Amniotic stem cell (primary cell): ENCODE results near the gene NEUROG1.

ENCODE experiments used
- DNase-seq: peaks from one replicate; lab custom pipeline; 2025; lab: John Stamatoyannopoulos, UW

The NEUROG1 gene

DNA sequence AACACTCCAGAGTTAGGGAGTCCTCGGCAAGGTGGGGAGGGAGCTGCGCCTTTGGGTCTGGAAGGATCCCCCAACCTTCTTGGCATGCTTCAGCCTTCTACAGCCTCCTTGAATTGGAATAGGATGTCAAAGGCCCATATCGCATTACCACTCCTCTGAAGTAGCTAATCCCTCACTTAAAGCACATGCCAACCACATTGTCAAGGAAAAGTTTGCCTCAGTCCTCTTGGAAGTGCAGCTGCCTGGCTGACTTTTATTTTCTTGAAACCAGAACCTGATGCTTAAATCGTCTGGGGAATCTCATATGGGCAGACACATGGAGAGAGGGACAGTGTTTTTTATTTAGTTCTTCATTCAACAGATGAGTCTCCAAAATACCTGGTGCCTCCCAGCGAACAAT, 28.6 kb upstream of the NEUROG1 start:
- no peak for DNase-seq

DNA sequence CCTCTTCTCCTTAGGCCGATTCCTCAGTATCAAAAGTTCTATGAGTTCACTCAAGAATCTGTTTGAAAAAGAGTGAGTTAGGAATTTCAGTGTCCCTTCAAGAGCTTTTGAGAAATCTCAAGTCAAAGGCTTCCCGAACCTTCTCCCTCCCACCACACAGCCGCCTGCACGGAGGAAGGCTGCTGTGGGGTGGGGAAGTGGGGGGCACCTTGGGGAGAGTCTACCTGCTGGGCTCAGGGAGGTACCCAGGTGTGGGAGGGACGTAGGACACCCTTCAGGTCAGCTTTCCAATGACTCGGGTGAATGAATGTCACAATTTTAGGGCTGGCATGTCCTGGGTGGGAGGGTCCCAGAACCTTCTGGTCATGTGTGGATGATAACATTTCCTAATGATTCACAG, 25.5 kb upstream of the NEUROG1 start:
- no peak for DNase-seq

DNA sequence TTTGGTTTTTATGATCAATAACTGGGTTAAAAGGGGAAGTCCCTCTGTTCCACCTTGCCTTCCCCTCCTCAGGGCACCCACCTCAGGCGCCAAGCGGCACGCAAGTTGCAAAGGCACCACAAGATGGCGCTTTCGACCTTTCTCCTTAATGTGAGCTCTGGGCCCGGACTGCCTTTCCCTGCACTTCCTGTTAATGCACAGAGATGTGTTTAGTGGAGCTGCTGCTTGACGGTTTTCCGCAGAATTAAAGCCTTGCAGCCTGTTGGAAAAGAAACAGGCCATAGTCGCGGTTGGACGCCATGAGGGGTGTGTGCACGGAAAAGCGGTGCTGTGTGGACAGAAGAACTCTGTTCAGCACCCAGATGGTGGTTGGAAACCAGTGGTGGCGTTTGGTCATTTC, 25.1 kb upstream of the NEUROG1 start:
- DNase-seq, result peak; percentile 46

DNA sequence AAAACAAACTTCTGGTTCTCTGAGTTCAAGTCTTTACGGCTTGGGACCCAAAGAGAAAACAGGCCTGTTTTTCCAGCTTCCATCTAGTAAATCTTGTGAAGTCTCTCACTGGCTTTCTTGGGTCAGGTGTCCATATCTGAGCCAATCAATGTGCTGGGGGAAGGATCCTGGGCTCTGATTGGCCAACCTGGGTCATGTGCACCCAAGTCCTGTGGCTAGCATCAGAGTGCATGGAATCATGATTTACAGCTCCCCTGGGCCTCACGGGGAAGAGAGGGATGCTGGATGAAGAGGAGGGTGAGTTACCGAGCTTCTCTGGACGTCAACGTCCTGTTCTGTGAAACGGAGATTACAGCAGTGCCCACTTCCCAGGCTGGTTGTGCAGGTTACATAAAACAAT, 23.6 kb upstream of the NEUROG1 start:
- DNase-seq, result no peak

DNA sequence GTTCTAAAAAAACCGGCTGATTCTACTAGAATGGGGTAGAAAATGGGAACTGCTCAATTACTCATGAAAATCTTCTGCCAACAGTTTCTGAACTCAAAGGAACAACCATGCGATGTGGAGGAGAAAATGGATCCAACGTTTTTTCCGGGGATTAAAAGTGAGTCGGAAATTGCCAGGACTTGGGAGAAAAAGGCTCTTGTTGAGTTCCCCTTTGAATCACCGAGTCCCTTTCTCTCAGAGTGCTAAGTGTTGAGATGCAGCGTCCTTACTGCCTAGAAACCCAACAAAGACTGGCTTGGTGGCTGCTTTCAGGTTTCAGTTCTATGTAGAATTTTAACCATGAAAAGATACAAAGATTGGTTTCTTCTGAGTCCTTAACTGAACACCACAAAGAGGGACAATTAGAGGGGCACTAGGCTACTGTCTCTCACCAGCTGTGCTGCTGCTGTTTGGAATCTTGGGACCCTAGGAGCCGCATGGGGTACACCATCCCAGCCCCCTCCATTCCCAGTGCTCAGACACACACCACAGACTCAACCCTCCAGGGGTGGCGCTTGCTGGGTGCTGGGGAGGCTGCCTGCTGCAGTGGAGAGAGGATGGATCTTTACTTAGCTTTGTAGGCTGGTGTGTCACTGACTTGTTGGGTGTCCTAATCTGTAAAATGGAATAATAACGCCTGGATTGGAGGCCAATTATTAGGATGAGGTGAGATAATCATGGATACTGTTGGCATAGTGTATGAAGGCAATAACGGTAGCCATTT, 21.5 kb upstream of the NEUROG1 start:
- no peak for DNase-seq

DNA sequence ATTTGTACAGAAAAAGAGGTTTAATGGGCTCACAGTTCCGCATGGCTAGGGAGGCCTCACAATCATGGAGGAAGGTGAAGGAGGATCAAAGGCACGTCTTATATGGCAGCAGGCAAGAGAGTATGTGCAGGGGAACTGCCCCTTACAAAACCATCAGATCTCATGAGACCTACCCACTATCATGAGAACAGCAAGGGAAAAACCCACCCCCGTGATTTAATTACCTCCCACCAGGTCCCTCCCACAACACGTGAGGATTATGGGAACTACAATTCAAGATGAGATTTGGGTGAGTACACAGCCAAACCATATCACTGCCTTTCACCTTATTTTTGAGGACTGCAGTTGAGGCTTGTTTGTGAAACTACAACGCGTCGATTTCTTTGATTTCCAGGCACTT, 20.9 kb upstream of the NEUROG1 start:
- DNase-seq, result no peak

DNA sequence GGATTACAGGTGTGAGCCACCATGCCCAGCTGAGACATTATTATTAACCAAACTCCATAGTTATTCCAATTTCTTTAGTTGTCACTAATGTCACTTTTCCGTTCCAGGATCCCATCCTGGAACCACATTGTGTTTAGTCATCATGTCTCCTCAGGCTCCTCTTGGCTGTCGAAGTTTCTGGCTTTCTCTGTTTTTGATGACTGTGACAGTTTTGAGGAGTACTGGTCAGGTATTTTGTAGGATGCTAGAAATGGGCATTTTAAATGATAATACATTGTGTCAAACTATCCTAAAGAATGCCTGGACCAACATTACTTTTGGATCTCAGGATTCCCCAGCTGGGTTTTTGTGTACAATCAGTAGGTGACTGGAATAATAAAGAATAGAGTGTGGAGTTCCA, 19.8 kb upstream of the NEUROG1 start:
- no peak for DNase-seq

DNA sequence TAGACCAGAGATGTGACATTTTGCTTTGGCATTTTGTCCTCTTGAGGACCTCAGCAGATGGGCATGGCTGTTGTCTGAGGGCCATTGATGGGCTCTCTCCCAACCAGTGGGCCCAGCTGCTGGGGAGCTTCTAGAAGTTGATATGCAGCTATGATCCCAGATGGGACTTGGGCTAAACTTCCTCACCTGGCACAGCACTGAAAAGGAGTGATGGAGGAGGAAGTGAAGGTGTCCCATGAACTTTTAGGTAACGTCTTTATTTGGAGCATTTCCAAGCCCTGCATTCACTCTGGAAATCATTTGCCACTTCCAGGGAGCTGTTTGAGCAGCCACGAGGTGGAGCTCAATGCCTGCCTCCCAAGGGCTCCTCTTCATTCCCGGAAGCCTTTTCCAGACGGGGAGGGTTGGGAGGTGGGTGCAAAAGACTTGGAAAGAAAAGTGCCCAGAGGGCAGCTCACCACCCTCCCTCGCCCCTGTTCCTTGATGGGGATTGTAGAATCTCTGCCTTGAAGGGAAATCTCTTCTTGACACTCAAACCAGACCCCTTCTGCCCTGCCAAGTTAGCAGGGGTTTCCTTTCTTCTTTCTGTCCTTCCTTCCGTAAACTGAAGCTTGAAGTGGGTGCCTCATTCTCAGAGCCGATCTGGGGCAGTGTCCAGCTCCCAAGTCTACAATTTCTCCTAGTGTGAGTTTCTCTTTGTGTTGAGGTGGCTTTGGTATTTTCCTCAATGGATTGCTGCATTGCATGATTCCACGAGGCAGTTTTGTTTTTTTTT, 18.1 kb upstream of the NEUROG1 start:
- no peak for DNase-seq

DNA sequence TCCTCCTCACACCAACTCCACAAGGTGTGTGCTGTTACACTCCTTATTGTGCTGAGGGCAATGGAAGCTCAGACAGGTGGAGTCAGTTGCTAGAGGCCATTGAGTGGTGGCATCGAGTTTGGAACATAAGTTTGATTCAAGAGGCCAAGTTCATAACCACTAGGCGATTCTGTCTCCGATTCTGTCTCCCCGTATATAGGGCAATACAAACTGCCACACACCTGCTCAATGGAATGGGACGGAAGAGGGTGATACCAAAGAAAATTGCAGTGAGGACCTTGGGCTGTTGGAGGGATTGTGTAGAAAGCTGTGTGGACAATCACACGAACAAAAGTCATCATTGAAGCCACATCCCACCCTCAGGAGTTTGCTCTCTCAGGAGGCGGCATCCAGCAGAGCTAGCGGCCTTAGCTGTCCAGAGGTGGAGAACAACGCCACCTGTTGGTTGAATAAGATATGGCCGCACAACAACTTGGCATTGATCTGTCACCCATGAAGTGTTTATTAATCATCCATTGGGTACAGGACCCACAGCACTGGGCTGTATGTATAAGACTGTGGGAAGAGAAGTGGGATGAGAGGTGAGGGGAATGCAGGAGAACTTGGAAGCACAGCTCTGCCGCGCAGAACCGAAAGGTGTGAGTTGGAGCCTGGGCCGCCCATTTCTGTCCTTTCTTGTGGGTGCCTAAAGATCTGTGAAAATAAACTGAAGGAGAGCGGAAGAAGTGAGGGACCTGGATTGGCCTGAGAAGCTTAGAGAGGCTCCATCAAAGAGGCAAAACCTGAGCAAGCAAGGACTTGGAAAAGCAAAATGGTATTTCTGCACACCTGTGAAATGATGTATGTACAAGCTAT, 16.1 kb upstream of the NEUROG1 start:
- peak; percentile 44 for DNase-seq

DNA sequence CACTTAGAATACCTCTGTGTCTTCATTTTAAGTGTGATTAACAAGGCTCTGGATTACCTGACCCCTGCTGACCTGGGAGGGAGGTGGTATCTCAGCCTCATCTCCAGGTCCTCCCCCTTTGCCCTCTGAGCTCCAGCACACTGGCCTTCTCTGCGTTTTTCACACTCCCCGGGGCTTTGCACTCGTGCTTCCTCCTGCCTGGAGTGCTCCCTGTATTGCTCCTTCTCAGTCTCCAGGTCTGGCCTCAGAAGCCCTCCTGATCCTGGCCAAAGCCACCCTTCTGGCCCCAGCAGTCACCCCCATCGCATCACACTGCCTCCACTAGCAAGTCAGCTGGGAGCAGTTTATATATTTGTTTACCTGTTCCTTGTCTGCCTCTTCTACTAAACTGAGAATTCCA, 13.6 kb upstream of the NEUROG1 start:
- no peak for DNase-seq

DNA sequence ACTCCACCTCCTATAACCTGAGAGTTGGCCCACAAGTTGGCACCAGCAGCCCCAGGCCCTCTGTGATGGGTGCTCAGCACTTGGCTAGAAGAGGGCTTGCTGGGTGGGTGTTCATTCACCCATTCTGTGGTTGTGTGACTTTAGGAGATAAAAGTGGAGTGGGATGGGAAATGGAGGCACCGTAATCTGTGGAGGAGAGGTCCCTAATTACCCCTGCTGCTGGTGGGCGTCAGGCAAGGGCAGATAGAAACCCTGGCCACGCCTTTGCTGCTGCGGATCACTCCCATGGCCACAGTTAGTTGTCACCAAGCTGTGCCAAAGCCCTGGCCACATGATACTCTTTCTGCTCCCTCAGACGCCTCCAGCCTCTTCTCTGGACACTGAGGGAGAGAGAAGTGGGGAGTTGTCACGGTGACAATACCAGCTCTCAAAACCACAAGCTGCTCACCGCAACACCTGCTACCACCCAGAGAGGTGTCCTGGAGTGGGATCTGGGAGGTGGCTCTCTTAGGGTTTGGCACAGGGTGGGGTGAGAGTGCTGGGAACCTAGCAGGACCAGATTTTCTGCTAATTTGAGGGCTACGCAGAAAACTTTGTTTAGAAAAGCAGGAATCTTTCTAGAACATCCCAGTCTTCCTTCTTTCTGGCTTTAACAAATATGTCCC, 12.0 kb upstream of the NEUROG1 start:
- no peak for DNase-seq

DNA sequence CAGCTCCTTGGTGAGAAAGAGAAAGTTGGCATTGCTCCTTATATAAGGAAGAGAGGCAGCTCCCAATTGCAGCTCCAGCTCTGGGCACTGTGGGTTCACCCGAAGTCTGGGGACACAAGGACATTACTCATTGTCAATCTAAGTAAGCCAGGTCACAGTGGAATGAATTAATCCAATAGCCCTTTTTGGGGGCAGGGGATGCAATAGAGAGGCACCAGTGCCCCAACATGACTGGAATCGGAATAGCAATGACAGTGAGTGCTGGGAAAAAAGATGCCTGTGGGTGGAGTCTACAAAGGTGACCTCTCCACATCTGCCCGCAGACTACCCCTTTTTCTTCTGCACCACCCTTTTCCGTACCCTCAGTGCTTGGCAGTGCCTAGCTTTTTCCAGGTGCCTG, 11.1 kb upstream of the NEUROG1 start:
- DNase-seq, result no peak

DNA sequence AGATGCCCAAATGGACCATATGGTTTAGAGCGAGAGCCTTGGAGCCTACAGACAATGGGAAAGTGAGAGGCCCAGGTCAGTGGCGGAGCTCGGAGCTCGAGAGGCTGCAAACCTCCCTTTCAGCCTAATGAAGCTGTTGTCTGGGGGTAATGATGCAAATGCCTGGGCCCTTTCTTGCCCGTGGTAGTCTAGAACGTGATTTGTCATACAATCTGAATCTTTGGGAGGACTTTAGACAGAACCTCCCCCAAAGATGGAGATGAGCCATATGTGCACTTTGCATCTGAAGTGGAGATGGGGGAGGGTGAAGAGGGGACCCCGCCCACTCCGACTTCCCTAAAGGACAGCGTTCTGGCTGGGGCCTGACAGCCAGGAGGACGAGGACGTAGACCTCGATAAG, 10.3 kb upstream of the NEUROG1 start:
- DNase-seq, result no peak

DNA sequence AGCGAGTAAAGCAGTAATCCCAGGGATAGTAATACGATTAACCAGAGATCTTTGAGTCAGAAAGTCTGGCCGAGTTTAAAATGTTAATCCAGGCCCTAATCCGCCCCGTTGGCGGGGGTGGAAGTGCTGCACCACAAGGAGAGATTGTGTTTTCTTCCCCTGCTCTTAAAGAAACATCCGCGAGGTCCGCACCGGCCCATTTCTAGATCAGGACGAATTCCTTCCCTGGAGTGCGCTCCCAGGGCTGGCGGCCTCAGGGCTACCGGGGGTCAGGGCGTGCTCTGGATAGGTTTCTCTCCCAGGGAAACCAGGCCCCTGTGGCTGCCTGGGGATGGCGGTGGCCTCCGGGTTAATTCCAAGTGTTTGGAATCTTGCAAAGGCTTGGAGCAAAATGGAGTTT, 9.3 kb upstream of the NEUROG1 start:
- no peak for DNase-seq

DNA sequence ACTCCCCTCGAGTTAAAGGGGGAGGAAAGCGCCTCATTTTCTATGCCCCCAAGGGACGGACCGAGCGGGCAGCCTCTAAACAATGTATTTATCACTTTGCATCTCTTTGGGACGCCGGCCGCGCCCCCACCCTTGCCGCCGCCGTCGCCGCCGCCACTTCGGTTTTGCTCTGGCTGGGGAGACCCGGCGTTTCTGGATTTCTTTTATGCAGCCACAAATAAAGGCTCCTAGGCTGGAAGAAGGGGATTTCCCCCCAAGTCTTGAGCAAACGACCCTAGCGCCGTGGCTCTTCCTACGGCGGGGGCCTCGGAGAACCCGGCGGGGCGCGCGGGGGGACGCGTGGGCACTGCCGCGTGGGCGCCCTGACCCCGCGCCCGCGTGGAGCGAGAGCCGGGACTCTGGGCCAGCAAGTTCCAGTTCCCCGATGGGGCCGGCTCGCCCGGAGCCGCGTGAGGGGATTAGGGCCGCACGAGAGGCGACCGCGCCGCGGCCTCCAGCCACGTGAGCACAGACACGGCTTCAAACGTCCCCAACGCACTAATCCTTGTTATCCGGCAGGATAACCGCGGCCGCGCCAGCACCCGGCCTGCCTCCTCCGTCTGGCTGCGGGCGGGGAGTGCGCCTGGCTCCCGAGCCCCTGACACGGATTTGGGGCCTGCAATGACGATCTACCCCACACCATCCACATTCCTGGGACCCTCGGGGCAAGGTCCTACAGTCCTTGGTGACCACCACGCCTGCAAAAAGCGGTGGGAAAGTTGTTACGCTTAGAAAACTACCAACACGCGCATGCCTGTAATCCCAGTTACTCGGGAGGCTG, 7.9 kb upstream of the NEUROG1 start:
- no peak for DNase-seq

DNA sequence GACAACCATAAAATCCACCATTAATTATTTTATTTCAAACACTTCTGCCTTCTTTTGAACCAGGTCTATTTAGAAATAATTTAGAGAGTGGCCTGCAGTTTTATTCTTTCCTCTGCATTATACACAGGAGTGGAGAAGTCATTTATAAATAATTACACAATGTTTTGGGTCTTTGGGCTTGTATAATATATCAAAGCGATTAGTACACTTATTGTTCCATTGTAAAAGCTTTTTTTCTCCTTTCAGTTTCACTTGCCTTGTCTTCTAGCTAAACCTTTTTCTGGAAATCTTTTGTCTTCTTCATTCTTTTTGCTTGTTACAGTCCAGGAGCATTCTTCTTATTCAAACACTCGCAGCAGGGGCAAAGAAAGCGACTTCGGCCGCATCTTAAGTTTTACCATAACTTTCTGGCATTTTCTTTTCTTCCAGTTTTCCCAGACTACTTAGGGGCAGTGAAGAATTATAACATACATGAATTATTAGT, 7.3 kb upstream of the NEUROG1 start:
- DNase-seq, result no peak

DNA sequence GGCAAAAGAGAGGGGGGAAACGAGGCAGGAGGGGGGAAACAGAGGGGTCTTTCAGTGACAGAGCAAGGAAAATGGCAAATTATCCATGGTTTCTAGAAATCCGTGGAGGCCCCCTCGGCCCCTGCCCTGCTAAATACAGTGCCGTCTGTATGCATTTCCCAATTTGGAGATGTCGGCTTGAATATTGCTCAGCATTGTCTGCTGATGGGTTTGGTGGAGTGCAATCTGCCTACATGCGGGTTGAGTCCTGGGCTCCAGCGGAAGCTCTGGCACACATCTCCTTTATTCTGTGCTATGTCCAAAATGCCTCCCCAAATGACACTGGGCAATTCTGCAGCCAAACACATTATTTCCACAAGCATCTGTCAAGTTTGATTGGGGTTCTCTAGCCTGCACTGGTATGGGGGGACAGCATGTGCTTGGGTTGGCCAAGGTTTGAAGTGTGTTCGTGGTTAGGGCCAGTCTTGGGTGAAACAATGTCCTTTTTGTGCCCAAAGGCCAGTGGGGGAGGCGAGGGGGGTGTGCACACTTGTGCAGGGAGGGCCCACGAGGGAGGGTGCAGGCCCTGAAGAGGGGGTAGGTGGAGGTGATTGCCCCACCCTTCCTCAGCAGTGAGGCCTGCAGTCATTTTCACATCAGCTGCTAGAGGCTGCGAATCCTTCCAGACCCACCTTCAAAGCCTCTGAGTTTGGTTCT, 6.2 kb upstream of the NEUROG1 start:
- no peak for DNase-seq

DNA sequence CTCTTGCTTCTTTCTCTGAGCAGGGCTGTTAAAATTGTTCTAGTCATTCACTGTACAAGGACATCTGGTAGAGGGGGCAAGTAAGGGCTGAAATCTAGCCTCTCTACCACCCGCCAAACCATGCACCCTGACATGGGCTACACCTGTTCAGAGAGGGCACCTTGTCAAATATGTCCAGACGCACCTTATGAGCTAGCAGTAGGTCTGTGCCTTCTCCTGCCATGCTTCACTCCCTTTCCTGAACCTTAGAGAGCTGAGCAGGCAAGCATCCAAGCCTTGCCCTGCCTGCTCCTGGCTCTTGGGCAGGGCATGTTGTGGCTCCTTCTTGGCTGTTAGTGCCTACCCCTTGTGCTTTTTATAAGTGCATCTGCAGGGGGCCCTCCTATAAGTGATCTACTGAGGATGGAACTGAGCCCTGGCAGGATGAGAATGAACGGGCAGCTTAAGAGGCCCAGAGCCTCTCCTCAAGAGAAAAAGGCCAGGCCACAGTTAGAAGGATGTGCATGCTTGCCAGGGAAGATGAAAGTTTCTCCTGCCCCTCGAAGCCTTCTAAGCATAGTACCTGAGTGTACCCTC, 3.8 kb upstream of the NEUROG1 start:
- DNase-seq, result no peak

DNA sequence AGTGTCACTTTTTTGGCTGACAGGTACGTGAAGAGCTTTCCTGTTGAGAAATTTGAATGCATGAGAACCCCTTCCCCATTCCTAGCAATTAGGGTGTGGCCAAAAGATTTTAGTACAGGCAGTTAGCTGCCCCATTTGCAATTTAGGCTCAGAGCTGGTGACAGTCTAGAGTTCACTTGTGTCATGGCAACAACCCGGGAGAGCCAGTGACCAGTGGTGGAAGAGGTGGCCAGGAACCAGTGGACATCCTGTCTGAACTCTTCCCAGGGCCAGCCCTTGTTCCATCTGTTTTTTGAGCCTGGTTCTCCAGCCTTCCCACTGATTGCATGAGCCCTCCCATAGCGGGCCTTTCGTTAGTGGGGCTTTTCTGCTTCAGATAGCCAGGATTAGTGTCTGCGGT, 2.5 kb upstream of the NEUROG1 start:
- DNase-seq, result no peak

DNA sequence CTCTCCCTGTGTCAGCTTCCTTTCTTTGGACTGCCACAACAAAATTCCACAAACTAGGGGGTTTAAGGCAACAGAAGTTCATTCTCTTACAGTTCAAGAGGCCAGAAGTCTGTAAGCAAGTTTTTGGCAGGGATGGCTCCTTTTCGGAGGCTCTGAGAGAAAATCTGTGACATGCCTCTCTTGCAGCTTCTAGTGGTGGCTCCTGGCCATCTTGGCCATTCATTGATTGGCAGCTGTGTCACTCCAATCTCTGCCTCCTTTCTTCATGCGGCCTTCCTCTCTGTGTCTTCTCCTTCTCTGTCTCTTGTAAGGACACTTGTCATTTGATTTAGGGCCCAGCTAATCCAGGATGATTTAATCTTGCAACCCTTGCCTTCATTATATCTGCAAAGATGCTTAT, 2.0 kb upstream of the NEUROG1 start:
- DNase-seq, result no peak
